Tongue (tissue), 2 donors: ENCODE measurements around the gene MAST2. TPM values are rescaled to one million over a fixed set of nuclear protein-coding genes. Genes with fewer than 3 reads are reported as not detected.

ENCODE experiments used
- DNase-seq: peaks from one replicate; pipeline ENCODE4 v3.0.0-alpha.2; 2015
- total RNA-seq: library from RNA; depleted of rRNA; stranded (reverse); fragments of >200 nt; gene quantifications from one replicate; pipeline ENCODE4 v1.2.3, GENCODE V29; 2014

The MAST2 gene
- total RNA-seq, 1 donor from 2014 or later = 68.1 TPM

- no peak for DNase-seq
These were observed 178.9 kb downstream of the MAST2 start for GRCh38 chr1:45982359-45982758.

- no peak for DNase-seq
These were observed 180.6 kb downstream of the MAST2 start for GRCh38 chr1:45983967-45984366.

- no peak for DNase-seq
These were observed 183.8 kb downstream of the MAST2 start for GRCh38 chr1:45987204-45987603.

- no peak for DNase-seq
These were observed 185.8 kb downstream of the MAST2 start for GRCh38 chr1:45989249-45989648.

GRCh38 chr1:45994423-45994822 lies 191.0 kb downstream of the MAST2 start:
- no peak for DNase-seq

GRCh38 chr1:45995298-45995697 lies 191.9 kb downstream of the MAST2 start:
- no peak for DNase-seq

GRCh38 chr1:45998020-45998617 lies 194.7 kb downstream of the MAST2 start:
- no peak for DNase-seq

- no peak for DNase-seq
These were observed 196.1 kb downstream of the MAST2 start for GRCh38 chr1:45999507-45999906.

- DNase-seq = no peak
These were observed 197.8 kb downstream of the MAST2 start for GRCh38 chr1:46001081-46001785.

- DNase-seq = no peak
These were observed 199.2 kb downstream of the MAST2 start for GRCh38 chr1:46002551-46003150.

GRCh38 chr1:46003315-46003714 lies 199.9 kb downstream of the MAST2 start:
- DNase-seq = no peak

GRCh38 chr1:46004492-46004891 lies 201.1 kb downstream of the MAST2 start:
- no peak for DNase-seq

GRCh38 chr1:46005594-46005993 lies 202.2 kb downstream of the MAST2 start:
- DNase-seq = no peak

- DNase-seq = no peak
These were observed 205.2 kb downstream of the MAST2 start for GRCh38 chr1:46008585-46008984.

- no peak for DNase-seq
These were observed 207.2 kb downstream of the MAST2 start for GRCh38 chr1:46010611-46011010.

- DNase-seq = no peak
These were observed 207.8 kb downstream of the MAST2 start for GRCh38 chr1:46011121-46011695.

- no peak for DNase-seq
These were observed 208.8 kb downstream of the MAST2 start for GRCh38 chr1:46012236-46012635.

- DNase-seq = no peak
These were observed 210.2 kb downstream of the MAST2 start for GRCh38 chr1:46013581-46013980.

GRCh38 chr1:46017876-46018503 lies 214.6 kb downstream of the MAST2 start:
- no peak for DNase-seq

GRCh38 chr1:46019348-46019747 lies 215.9 kb downstream of the MAST2 start:
- DNase-seq = no peak

GRCh38 chr1:46020010-46020409 lies 216.6 kb downstream of the MAST2 start:
- peak; percentile 48 for DNase-seq

- no peak for DNase-seq
These were observed 217.9 kb downstream of the MAST2 start for GRCh38 chr1:46021046-46021996.
